NCI-H2107 treated with DMSO at 0.1 percent for 48 hours (cell line): ENCODE measurements around the gene PLCG2.
A peak's percentile ranks its signal among the peaks of the same experiment; 100 is the strongest.

Experiments used
- DNase-seq: peaks from one replicate; lab custom pipeline; 2025; ENCODE audit not compliant: unreplicated experiment; lab: John Stamatoyannopoulos, UW

The PLCG2 gene

DNA sequence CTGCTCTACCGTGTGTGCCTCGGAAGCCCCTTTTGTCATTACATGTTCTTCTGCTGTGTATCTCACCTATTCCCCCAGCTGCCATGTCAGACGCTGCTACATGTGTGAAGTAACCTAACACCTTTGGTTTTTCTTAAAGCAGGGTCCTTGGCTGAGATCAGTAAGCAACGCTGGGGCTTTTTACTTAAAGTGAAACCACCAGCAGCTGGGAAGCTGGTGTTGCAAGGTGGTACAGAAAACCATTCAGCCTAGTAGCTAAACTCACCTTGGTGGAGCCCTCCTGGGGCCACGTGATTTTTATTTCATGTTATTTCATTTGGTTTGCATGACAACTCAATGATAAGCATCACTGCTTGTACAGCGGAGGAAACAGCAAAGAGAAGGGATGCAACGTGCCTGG lies 62.6 kb downstream of the PLCG2 start:
- no peak for DNase-seq

DNA sequence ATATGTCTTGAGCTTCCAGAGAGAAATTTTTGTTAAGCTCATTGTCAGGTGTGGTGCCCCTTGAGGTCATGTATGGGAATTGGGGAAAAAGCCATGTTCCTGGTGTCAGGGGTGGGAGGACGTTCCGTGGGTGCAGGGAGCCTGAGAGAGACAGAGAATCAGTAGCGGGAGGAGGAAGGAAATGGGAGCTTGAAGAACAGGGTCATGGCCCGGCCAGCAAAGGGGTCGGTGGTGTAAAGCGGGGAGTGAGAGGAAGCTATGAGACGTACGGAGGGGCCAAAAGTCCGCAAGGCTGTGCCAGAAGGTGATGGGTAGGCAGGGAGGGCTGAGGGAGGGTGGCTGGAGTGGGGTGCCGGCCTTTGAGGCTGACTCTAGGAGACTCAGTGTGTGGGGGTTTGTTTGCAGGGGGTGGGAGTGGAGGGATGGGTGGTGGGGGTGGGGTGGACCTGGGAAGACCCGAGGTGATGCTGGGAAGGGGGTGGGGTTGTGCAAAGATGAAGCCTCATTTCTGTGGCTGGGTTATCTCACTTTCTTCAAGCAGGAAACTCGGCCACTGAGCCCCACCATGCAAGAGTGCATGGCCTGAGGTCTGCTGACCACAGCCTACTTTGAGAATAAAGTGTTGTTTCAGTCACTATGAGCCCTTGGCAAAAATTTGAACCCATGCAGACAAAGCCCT lies 63.6 kb downstream of the PLCG2 start:
- DNase-seq, result no peak

DNA sequence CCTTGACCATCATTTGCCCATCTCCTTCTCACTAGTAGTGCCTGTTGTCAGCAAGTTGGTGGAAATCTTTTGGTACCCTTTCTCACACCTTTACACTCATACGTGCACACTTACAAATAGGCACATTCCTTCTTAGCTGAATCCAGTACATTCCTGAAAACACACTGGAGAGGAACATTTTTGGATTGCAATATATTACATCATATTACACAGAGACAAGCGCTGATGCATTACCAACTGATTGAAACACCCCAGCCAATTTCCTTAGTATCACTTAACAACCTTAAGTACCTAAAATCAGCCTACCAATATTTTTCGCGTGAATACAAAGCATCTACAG lies 64.1 kb downstream of the PLCG2 start:
- no peak for DNase-seq

DNA sequence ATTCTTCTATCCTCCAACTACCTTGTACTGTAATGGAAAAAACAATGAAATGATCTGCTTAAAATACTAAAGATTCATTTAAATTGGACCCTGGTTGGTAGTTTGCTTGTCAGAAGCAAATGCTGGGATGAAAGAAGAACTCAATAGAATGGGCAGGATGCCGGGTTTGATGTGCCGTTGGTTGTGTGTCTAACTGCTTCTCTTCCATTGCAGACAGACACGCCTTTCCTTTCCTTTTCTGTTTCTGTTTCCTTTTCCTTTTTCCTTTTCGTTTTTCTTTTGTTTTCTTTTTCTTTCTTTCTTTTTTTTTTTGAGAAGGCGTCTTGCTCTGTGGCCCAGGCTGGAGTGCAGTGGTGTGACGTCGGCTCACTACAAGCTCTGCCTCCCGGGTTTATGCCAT lies 64.6 kb downstream of the PLCG2 start:
- no peak for DNase-seq

DNA sequence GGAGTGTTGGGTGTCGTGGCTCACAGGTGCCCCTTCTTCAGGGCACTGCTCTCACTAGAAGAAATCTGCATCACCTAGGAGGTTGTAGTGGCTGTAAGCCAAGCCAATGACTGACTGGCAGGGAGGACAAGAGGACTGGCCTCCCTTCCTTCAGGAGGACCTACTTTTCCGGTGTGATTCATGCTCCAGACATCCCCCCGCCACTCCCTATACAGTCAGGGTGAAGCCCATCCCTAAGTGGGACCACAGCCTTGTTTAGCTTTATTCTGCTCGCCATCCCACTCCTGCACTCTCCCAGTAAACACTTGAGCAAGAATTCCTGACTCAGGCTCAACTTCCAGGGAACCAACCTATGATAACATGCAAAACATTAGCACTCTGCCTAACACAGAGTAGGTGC lies 67.0 kb downstream of the PLCG2 start:
- DNase-seq, result no peak

DNA sequence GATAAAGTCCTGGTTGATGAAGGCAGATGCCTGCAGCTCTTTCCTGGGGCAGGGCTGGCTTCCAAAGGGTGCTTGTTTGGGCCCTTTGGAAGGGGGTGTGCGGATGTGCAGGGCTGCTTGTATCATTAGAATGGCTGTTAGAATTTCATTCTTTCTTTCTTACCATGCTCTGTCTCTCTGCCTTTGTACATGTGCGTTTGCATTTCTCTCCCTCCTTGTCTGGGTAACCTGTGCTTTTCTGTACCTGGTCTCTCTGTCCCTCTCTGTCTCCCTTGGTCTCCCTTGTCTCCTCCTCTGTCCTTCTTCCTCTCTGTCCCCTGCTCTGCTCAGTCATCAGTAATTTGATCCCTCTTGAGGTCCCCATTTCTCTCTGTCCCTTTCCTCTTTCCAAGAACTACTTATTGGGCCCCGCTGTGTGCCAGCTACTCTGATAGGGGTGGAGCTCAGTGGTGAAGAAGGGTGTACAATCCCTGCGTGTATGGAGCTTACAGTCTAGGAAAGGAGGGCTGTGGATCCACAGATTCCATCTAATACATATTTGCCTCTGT lies 69.3 kb downstream of the PLCG2 start:
- DNase-seq, result no peak

DNA sequence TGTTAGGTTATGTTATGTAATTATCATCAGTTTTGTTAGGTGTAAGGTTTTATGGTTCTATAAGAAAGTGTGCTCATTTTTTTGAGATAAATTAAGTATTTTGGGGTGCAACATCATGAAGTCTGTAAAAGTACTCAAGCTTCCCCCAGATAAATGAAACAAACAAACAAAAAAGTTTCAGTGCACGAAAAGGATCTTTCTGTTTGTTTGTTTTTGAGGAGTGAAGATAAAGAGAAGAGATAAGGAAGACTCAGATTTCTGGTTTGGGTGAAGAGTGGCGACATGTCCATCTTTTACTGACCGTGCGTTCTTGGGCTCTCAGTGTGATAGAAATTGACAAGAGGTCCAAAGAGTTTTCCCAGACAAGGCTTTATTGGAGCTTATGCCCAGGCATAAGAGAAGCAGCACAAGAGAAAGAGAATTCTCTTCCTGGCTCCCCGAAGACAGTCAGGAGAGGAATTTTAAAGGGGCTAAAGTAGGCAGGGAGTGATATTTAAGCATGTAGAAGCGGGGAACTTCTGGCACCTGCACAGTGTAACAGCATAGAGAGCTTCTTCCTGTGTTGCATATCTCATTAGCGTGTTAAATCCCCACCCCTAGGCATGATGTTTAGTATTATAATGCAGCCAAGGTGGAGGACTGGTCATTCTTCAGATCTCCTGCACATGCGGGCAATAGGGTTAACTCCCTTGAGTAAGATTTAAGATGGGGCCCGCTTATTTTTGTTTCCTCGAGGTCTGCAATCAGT lies 71.3 kb downstream of the PLCG2 start:
- no peak for DNase-seq

DNA sequence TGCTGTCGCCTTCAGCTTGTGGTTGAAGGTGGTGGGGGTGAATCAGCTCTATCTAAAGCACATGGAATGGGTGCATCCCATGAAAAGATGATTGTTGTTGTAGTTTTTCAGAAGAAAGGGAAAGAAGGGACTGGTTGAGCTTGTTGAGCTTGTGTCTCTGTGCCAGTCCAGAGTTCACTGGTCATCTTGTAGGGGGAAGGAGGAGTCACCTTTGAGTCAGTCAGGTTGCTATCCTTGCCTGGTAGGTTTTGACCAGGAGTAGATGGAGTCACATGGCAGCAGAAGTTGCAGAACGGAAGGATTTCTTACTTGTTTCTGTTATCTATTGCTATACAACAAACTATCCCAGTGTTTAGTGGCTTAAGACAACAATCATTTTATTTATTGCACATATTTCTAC lies 73.3 kb downstream of the PLCG2 start:
- no peak for DNase-seq

DNA sequence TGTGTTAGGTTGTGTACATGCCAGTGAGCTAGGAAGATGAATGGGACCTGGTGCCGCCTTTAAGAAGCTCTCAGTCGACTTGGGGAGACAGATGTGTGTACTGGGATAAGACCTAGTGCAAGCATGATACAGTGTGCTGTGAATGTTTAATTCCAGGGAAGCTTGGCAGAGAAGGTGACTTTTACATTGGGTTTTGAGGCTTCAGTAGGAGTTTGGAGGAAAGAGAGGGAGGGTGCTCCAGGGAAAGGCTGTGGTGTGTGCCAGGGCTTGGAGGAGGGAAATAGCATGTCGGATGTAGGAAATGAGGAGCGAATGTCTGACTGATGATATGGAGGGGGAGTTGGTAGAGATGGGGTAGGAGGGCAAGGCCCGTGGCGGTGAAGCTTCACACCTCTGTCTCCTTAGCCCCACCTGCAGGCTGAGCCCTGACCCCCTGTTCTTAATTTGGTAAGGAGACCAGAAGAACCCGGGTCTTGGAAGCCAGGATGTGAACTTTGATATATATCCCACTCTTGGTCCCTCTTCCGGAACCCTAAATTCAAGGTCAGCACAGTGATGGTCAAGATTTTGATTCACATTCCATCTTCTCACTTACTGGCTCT lies 76.6 kb downstream of the PLCG2 start:
- no peak for DNase-seq

DNA sequence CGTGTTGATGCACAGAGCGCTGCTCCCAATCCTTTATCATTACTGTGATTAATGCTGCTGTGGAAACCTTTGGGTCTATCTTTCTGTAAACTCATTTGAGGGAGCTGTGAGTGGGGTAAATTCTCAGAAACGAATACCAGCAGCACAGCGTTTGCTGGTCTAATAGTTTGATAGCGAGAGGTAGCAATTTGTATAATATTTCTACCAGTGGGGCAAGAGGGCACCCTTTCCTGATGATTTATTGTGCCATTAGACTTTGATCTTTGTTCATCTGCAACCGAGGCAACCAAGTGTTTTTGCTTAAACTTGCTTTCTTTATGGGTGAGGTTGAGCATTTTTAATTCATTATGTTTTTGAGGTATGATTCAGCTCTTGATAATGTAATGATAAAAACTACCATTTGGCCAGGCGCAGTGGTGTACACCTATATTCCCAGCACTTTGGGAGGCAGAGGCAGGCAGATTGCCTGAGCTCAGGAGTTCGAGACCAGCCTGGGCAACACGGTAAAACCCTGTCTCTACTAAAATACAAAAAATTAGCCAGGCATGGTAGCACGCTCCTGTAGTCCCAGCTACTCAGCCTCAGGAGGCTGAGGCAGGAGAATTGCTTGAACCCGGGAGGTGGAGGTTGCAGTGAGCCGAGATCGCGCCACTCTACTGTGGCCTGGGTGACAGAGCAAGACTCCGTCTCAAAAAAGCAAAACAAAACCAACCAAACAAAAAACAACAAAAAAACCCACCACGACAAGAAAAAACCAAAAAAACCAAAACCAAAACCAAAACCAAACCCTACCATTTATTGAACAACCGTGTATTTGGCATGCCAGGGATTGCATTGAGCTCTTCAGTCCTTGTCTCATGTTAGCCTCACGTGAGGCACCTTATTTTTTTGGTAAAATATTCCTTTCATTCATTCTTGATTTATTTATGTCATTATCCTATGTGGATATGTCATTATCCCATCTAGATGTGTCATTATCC lies 81.5 kb downstream of the PLCG2 start:
- no peak for DNase-seq

DNA sequence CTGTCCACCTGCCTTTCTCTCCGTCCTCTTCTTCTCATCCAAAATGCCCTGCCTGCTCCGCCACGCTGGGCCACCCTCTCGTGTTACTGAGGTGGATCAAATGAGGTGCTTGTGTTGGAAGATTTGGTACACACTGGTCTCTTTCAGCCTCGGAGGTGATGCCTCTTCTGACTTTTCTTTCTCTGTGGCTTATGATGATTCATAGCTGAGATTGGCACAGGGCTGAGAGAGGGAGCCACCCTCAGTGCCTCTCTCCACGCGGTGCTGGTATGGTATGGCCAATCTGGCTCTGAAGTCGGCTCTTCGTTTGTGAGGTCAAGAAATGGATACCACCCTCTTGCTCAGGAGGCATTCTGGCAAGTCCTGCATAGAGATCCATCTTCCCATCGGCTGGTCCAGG lies 82.4 kb downstream of the PLCG2 start:
- DNase-seq, result no peak

DNA sequence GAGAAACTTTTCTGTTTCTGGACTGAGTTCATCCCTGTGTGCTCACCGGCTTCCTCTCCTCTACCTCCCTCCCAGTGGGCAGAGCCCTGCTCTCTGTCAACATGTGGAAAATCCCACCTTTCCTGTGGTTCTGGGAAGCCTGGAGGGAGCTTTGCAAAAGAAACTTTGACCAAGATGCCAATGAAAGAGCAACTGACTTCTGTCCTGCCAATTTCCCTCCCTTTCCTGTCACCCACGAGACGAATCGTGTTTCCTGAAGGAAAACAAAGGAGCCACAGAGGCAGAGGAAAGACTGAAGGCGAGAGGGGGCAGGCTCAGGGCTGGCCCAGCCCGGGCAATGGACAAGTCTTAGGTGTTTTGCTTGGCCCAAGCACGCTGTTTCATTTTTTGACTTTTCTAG lies 82.8 kb downstream of the PLCG2 start:
- DNase-seq, result no peak

DNA sequence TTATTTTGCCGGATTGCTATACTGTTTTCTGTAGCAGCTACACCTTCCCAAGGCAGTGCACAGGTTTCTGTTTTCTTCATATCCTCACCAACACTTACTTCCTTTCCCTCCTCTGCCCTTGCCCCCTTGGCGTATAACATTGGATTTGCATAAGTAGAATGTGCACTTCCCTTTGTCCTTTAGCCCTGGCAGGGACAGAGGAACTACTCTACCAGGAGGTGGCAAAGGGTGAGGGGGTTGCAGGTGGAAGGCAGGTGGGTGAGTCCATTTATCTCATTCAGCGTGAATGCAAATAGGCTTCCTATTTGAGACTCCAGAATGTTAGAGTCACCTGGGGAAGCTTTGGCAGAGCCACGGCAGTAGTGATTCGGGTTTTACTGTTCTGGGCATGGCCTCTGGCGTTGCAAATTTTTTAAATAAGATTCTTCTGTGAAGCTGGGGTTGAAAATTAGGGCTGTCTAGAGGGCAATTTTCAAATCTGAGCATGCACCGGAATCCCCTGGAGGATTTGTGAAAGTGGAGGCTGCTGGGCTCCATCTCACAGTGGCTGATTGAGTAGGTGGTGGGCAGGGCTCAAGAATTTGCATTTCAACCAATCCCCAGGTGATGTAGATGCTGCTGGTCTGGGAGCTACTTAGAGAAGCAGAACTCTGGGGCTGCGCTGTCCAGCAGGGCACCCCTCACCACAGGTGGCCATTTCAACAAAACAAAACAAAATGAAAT lies 84.7 kb downstream of the PLCG2 start:
- peak; percentile 55 for DNase-seq

DNA sequence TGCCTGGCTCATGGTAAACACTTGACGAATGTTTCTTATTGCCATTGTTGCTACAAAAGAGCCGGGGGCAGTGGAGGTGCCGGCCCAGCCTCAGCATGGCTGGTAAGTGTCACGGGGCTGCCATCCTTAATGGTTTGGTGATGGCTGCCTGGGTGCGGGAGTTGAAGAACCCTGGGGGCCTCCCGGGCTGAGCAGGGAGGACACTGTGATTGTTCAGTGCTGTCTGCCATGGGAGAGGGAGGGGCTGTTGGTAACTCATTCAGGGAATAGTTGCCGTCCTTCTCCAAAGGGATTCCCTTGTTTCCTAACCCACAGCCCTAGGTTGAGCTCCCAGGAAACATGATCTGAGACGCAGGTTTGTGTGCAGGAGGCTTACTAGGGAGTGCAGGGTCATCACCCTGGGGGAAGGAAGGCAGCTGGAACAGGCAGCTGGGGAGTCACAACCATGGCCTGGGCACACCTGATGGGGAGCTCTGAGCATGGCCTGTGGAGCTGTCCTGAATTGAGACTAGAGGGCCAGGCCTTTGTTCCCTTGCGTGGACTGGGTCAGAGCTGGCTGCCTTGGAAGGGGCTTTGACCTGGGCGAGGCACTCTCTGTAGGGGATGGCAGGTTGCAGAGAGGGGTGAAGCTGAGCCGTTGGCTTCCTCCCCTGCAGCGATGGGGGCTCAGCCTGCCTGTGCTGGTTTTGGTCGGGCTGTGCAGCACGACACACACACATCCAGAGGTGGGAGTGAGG lies 85.7 kb downstream of the PLCG2 start:
- no peak for DNase-seq

DNA sequence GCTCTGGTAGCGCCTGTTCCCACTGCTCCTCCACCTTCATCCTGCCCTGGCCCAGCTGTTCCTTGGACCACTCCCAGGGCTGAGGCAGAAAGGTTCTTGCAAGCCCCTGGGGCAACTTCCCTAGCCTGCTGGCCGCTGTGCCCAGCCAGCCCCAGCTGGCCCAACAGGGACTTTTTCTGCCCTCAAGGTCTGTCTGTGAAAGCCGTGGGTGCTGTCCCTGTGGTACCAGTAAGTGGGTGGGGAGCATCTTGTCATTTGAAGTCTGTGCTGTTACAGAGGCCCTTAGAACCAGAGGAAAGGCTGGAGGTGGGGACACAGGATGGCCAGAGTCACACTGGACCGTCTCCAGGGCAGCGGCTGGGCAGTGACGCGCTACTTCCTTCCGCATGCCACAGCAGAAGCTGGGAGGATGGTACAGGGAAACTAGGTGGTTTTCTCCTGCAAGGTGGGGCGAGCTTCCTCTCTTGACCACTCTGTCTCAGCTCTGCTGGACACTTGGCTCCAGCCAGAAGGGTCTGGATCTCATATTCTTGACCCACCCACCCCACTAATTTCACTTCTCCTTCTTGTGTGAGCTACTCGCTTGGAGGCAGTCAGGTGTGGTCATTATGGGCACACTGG lies 87.8 kb downstream of the PLCG2 start:
- DNase-seq, result no peak

DNA sequence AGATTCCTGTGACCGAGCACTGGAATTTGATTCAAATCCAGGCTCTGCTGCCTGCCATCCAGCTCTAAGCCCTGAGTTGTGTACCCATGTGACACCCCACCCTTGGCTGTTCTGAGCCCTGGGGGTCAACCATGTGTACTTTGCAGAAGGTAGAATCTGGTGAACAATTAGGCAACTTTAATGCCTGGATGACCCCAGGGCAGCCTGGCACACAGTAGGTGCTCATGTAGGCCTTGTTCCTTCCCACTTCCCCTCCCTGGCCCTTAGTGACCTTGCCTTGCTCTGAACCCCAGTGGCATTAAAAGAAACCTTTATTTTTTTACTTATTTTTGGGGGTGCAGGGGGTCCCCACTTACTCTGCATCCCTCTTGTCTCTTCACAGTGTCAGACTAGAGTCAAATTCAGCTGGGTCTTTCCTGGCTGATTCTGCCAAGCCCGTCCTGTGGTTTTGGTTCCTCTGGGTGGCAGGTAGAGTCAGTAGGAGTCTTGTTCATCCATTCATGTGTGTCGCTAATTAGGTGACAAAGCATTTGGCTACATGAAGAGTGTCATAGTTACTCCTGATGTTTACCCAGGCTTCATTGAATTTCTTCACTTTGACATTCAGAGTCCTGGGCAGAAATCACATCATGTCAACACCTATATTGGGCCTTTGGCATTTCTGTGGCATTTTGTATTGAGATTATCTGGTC lies 89.1 kb downstream of the PLCG2 start:
- no peak for DNase-seq

DNA sequence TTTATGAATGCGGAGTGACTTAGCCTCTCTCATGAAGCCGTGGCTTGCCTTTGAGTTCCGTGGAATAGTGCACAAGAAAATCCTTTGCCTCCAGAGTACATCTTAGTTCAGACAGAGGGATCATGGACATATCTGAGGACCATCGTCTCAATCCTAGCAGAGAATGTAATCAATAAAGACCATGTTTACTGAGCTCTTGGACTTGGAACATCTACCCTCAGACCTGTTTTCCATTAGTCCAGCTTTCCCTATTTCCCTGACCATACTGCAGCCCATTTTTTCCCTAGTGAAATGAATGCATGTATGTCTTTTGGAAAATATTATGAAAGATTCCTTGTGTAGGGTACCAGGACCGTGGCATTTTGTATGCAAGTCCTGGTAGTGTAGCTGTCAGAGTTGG lies 90.2 kb downstream of the PLCG2 start:
- DNase-seq, result no peak

DNA sequence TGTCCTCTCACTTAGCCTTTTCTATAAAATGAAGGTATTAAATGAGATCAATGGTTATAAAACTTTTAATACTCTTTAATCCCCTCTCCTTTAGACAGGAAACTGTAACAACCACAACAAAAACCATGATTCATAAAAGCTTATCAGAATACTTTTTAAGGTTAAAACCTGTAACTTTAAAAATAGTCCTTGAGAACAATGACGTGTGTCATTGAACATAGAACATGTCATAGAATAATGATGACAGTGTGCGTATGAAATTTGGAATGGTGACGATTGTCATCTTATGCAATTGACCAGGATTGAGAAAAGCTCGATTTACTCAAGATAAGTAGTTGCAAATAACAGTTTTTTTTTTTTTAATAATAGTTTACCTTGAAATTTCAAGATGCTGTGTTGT lies 94.1 kb downstream of the PLCG2 start:
- no peak for DNase-seq
